ENCODE data around the gene ACTMAP. TPM values are rescaled to one million over a fixed set of nuclear protein-coding genes. Genes with fewer than 3 reads are reported as not detected.

Gene ACTMAP
- total and polyA plus RNA-seq, 9 of the 15 experiments (the other 6 are each of a cell fraction or from before 2014, with no cell fraction given): 1.7 to 16.6 (median 4.9) TPM

DNA sequence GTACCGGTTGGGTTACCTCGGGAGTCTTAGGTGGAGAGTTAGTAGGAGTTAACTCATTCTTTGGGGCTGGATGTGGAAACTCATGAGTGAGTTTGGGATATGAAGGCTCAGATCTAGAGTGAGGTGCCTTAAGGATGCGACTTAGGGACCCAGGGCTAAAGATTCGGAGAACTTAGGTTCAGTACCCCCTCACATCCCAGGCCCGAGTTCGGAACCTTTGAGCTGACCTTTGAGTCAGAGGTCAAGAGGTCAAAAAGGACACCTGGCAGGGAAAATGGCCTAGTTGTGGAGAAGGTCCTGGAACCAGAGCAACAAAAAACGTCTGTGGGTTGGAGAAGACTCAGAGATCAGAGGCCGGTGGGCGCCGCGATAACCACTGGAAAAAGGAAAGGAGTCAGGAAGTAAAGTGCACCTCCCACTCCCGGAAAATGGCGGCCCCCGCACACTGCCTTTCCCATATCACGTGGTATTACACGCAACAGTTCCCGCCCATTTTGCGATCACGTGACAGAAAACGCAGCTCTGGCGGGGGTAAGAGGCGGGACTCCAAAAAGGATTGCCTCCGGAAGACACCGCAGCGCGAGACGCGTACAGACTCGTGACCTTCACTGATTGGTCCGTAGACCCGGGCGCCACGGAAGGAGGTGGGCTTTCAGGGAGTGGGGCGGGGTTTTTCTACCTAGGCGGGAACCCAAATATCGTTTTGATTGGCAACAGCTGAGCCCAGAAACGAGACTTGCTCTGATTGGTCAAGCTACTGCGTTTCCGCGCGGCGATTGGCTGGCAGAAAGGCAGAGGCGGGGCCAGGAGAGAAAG is at the start of gene ACTMAP (continued):
- TF ChIP-seq, protein P1, sequence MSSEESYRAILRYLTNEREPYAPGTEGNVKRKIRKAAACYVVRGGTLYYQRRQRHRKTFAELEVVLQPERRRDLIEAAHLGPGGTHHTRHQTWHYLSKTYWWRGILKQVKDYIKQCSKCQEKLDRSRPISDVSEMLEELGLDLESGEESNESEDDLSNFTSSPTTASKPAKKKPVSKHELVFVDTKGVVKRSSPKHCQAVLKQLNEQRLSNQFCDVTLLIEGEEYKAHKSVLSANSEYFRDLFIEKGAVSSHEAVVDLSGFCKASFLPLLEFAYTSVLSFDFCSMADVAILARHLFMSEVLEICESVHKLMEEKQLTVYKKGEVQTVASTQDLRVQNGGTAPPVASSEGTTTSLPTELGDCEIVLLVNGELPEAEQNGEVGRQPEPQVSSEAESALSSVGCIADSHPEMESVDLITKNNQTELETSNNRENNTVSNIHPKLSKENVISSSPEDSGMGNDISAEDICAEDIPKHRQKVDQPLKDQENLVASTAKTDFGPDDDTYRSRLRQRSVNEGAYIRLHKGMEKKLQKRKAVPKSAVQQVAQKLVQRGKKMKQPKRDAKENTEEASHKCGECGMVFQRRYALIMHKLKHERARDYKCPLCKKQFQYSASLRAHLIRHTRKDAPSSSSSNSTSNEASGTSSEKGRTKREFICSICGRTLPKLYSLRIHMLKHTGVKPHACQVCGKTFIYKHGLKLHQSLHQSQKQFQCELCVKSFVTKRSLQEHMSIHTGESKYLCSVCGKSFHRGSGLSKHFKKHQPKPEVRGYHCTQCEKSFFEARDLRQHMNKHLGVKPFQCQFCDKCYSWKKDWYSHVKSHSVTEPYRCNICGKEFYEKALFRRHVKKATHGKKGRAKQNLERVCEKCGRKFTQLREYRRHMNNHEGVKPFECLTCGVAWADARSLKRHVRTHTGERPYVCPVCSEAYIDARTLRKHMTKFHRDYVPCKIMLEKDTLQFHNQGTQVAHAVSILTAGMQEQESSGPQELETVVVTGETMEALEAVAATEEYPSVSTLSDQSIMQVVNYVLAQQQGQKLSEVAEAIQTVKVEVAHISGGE (CRISPR knock-in tag; IDR thresholded peaks at IDR 0.05): no peak; a peak in 1 of 6 replicates
- peak; percentile 24 for TF ChIP-seq C11orf30 (IDR thresholded peaks at IDR 0.05; ENCODE audit: low read depth)
- TF ChIP-seq WHSC1 (IDR thresholded peaks at IDR 0.05; ENCODE audit: low read length): no peak
- TF ChIP-seq, protein P2, sequence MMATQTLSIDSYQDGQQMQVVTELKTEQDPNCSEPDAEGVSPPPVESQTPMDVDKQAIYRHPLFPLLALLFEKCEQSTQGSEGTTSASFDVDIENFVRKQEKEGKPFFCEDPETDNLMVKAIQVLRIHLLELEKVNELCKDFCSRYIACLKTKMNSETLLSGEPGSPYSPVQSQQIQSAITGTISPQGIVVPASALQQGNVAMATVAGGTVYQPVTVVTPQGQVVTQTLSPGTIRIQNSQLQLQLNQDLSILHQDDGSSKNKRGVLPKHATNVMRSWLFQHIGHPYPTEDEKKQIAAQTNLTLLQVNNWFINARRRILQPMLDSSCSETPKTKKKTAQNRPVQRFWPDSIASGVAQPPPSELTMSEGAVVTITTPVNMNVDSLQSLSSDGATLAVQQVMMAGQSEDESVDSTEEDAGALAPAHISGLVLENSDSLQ (IDR thresholded peaks at IDR 0.05): peak; percentile 94
- TF ChIP-seq FOXJ3 (CRISPR knock-in tag; IDR thresholded peaks at IDR 0.05): no peak
- TF ChIP-seq GMEB1 (CRISPR knock-in tag; IDR thresholded peaks at IDR 0.05): peak; percentile 59
- peak; percentile 70 for TF ChIP-seq PYGO2 (tag; IDR thresholded peaks at IDR 0.05)
- TF ChIP-seq IRF2 (CRISPR knock-in tag; IDR thresholded peaks at IDR 0.05): no peak
- no peak for TF ChIP-seq TFAM (CRISPR knock-in tag; conservative IDR thresholded peaks at IDR 0.05)
- peak; percentile 97 for TF ChIP-seq SP1 (CRISPR knock-in tag; IDR thresholded peaks at IDR 0.05)
- no peak for TF ChIP-seq PCBP2 (IDR thresholded peaks at IDR 0.05; ENCODE audit: low read depth, low read length, poor library complexity, severe bottlenecking)
- no peak for TF ChIP-seq RFX1 (IDR thresholded peaks at IDR 0.05)
- TF ChIP-seq ATF4 (CRISPR knock-in tag; IDR thresholded peaks at IDR 0.05): peak; percentile 60
- no peak for TF ChIP-seq SMARCA5 (IDR thresholded peaks at IDR 0.05)
- TF ChIP-seq THRB (CRISPR knock-in tag; conservative IDR thresholded peaks at IDR 0.05): peak; percentile 64
- TF ChIP-seq ZNF57 (CRISPR knock-in tag; IDR thresholded peaks at IDR 0.05): no peak

Data from K562 (cell line).